Naive thymus-derived CD4-positive, alpha-beta T cell (primary cell): ENCODE measurements around the gene DHRS4. TPM values are rescaled to one million over a fixed set of nuclear protein-coding genes. Genes with fewer than 3 reads are reported as not detected.
"Not testable (repeated sequence)": the region's sequence is repeated elsewhere in the genome, so short reads cannot be mapped to it uniquely, and the experiment has no call there.

Source experiments
- ATAC-seq: fragments of 150-1000 bp; cut with Tn5 transposase; 2 replicates; pipeline ENCODE4 v1.10.0; 2021; ENCODE audit warnings: mild to moderate bottlenecking, moderate library complexity
- CTCF ChIA-PET: fragments of 350-600 bp; sonication (Branson Sonifier 250); formaldehyde crosslinking; loops from one replicate; lab custom pipeline; 2021; ENCODE audit warnings: antibody characterized with exemption; lab: Charles Lee
- POLR2A ChIA-PET: fragments of 350-600 bp; sonication (Branson Sonifier 250); formaldehyde crosslinking; loops from one replicate; lab custom pipeline; 2021; ENCODE audit warnings: antibody characterized with exemption, inconsistent platforms; lab: Charles Lee
- DNase-seq, 9 donors: peaks; one replicate each; pipeline versions ENCODE4 v3.0.0 to v3.0.0-alpha.2; 2020 to 2022; ENCODE audit warnings: mixed read lengths in 1 of 9
- H3K27ac ChIP-seq: one replicate; pipeline ENCODE4 v1.7.0; 2013; ENCODE audit warnings: mild to moderate bottlenecking, low read depth, low read length, moderate library complexity
- H3K27me3 ChIP-seq, 2 donors: one replicate each; pipeline ENCODE4 v1.7.0; 2013; ENCODE audit warnings: low read length in 2 of 2, mild to moderate bottlenecking in 2 of 2, moderate library complexity in 2 of 2; ENCODE audit not compliant: control insufficient read depth in 2 of 2, insufficient read depth in 2 of 2
- H3K36me3 ChIP-seq, 3 experiments: 1 replicate in 2 of 3; 2 replicates in 1 of 3; pipeline ENCODE4 v1.7.0; 2013; ENCODE audit warnings: low read length in 3 of 3, mild to moderate bottlenecking in 3 of 3, moderate library complexity in 1 of 3; ENCODE audit not compliant: insufficient read depth in 3 of 3, control insufficient read depth in 2 of 3
- H3K4me1 ChIP-seq, 2 donors: one replicate each; pipeline ENCODE4 v1.7.0; 2013; ENCODE audit warnings: low read length in 2 of 2, mild to moderate bottlenecking in 2 of 2, moderate library complexity in 1 of 2; ENCODE audit not compliant: control insufficient read depth in 2 of 2, insufficient read depth in 2 of 2
- H3K4me3 ChIP-seq: 2 replicates; pipeline ENCODE4 v1.7.0; 2013; ENCODE audit warnings: mild to moderate bottlenecking, low read length
- H3K9me3 ChIP-seq, 3 experiments: 1 replicate in 2 of 3; 2 replicates in 1 of 3; pipeline ENCODE4 v1.7.0; 2013; ENCODE audit warnings: low read length in 3 of 3; ENCODE audit not compliant: control insufficient read depth in 2 of 3
- H3K27ac Mint-ChIP-seq, 9 donors: one replicate each; pipeline ENCODE4 v1.8.0; 2020 to 2022; ENCODE audit warnings: mixed read lengths in 9 of 9, mild to moderate bottlenecking in 8 of 9, moderate library complexity in 5 of 9, inconsistent platforms in 2 of 9
- H3K27me3 Mint-ChIP-seq, 5 donors: one replicate each; pipeline ENCODE4 v1.8.0; 2021 to 2022; ENCODE audit warnings: mixed read lengths in 5 of 5, mild to moderate bottlenecking in 1 of 5
- H3K36me3 Mint-ChIP-seq, 5 donors: one replicate each; pipeline ENCODE4 v1.8.0; 2020 to 2022; ENCODE audit warnings: mixed read lengths in 5 of 5, mild to moderate bottlenecking in 3 of 5, inconsistent platforms in 1 of 5
- H3K4me1 Mint-ChIP-seq, 7 donors: one replicate each; pipeline ENCODE4 v1.8.0; 2020 to 2022; ENCODE audit warnings: mixed read lengths in 7 of 7, mild to moderate bottlenecking in 3 of 7, inconsistent platforms in 1 of 7
- H3K4me3 Mint-ChIP-seq, 10 donors: one replicate each; pipeline ENCODE4 v1.8.0; 2020 to 2022; ENCODE audit warnings: mild to moderate bottlenecking in 10 of 10, mixed read lengths in 10 of 10, moderate library complexity in 6 of 10, inconsistent platforms in 2 of 10
- H3K9me3 Mint-ChIP-seq, 11 donors: one replicate each; pipeline ENCODE4 v1.8.0; 2020 to 2022; ENCODE audit warnings: mixed read lengths in 11 of 11, mild to moderate bottlenecking in 4 of 11, inconsistent platforms in 1 of 11, moderate library complexity in 1 of 11
- intact Hi-C, 2 donors: fragments of 100-400 bp; cut with micrococcal nuclease; formaldehyde crosslinking; loops; one replicate each; pipeline ENCODE4 v1.15.1; 2023
- polyA plus RNA-seq, 2 donors: library from polyadenylated mRNA; unstranded; fragments of 300-500 nt; fragmentation: Illumina TruSeq; gene quantifications; one replicate each; pipeline ENCODE4 v1.2.3, GENCODE V29; 2021
- total RNA-seq, 6 experiments: library from RNA in 5 of 6; stranded (reverse) in 5 of 6; gene quantifications; 1 replicate in 5 of 6; 2 replicates in 1 of 6; pipeline ENCODE4 v1.2.3 and lab custom pipeline; 2021 to 2026

The DHRS4 gene
- total and polyA plus RNA-seq, 7 experiments from 2014 or later: 7.8 to 31.8 (median 17.8) TPM

GRCh38 chr14:23954279-23954614, 677 bp downstream of the DHRS4 start:
- H3K9me3 ChIP-seq, DNase-seq, H3K27me3 ChIP-seq, H3K9me3 Mint-ChIP-seq, H3K36me3 ChIP-seq, H3K27me3 Mint-ChIP-seq: not testable (repeated sequence)
- Histone ChIP-seq H3K4me1 (peaks cover 8 to 17% of the 10 kb centered on the region in 2 donors), H3K27ac (peak overlapping the region; percentile 80), H3K4me3 (peak overlapping the region; percentile 77)
- ATAC-seq: peak; percentile 5
- Mint-ChIP-seq H3K27ac (peak overlapping the region; percentile 70 to 94 (median 89)), H3K4me1 (peaks cover 17 to 30% (median 27%) of the 10 kb centered on the region in 7 donors), H3K36me3 (peaks cover 0 to 30% (median 19%) of the 10 kb centered on the region in 5 donors), H3K4me3 (peak overlapping the region; percentile 94 to 100 (median 98))
- ChIA-PET POLR2A (interaction anchor here (1.2 kb wide), 1 partner anchor 54 kb away, joined by 3 read pairs; no protein-coding TSS in a partner anchor), CTCF (interaction anchor here (0.8 to 1.5 kb wide), 6 partner anchors 17 to 387 kb away, joined by 3 to 6 read pairs (median 3); partner anchors contain the start of gene AP1G2)
- intact Hi-C loops: loop anchor here (1.0 to 10.0 kb wide), 6 partner anchors 51 to 632 kb away; partner anchors contain the start of gene PABPN1 (in 1 of the 2)

- Mint-ChIP-seq H3K4me1 (peaks cover 17 to 30% (median 27%) of the 10 kb centered on the region in 7 donors), H3K36me3 (peaks cover 0 to 27% (median 17%) of the 10 kb centered on the region in 5 donors)
- not testable (repeated sequence) for H3K36me3 ChIP-seq, H3K27ac ChIP-seq, H3K4me3 Mint-ChIP-seq, ATAC-seq, H3K27me3 Mint-ChIP-seq, H3K27me3 ChIP-seq, H3K4me3 ChIP-seq, DNase-seq, H3K9me3 Mint-ChIP-seq, H3K9me3 ChIP-seq, H3K27ac Mint-ChIP-seq
- POLR2A ChIA-PET: interaction anchor here (1.2 kb wide), 1 partner anchor 53 kb away, joined by 3 read pairs; no protein-coding TSS in a partner anchor
- intact Hi-C loops: loop anchor here (1.0 to 10.0 kb wide), 6 partner anchors 50 to 633 kb away; partner anchors contain the start of gene PABPN1 (in 1 of the 2)
- CTCF ChIA-PET: interaction anchor here (0.8 to 1.5 kb wide), 5 partner anchors 18 to 388 kb away, joined by 3 to 6 read pairs (median 3); partner anchors contain the start of gene AP1G2
- peaks cover 8 to 17% of the 10 kb centered on the region in 2 donors for H3K4me1 ChIP-seq
Measured at GRCh38 chr14:23954965-23955364, 1.4 kb downstream of the DHRS4 start.

GRCh38 chr14:23955811-23956210, 2.2 kb downstream of the DHRS4 start:
- peaks cover 0 to 25% (median 13%) of the 10 kb centered on the region in 5 donors for H3K36me3 Mint-ChIP-seq
- CTCF ChIA-PET, H3K4me3 ChIP-seq, H3K36me3 ChIP-seq, DNase-seq, H3K9me3 ChIP-seq, ATAC-seq, H3K27me3 ChIP-seq, H3K27me3 Mint-ChIP-seq, H3K4me3 Mint-ChIP-seq, H3K27ac ChIP-seq, POLR2A ChIA-PET, H3K9me3 Mint-ChIP-seq, H3K27ac Mint-ChIP-seq: not testable (repeated sequence)
- H3K4me1 Mint-ChIP-seq: peaks cover 18 to 30% (median 27%) of the 10 kb centered on the region in 7 donors
- H3K4me1 ChIP-seq: peaks cover 8 to 17% of the 10 kb centered on the region in 2 donors
- intact Hi-C loops: loop anchor here (2.0 to 10.0 kb wide), 2 partner anchors 49 to 323 kb away; no protein-coding TSS in a partner anchor

GRCh38 chr14:23957913-23958569, 4.5 kb downstream of the DHRS4 start:
- H3K9me3 Mint-ChIP-seq, H3K27ac Mint-ChIP-seq, H3K27me3 Mint-ChIP-seq, H3K4me1 ChIP-seq, H3K27me3 ChIP-seq, H3K4me3 ChIP-seq, H3K36me3 ChIP-seq, H3K9me3 ChIP-seq, ATAC-seq, CTCF ChIA-PET, DNase-seq, H3K27ac ChIP-seq, H3K4me3 Mint-ChIP-seq: not testable (repeated sequence)
- Mint-ChIP-seq H3K4me1 (peaks cover 8 to 12% (median 11%) of the 10 kb centered on the region in 7 donors), H3K36me3 (peaks cover 0 to 20% (median 8%) of the 10 kb centered on the region in 5 donors)
- intact Hi-C loops: loop anchor here in 1 of 2 donors (10.0 kb wide), 1 partner anchor 47 kb away; no protein-coding TSS in a partner anchor
- POLR2A ChIA-PET: interaction anchor here (0.6 kb wide), 1 partner anchor 326 kb away, joined by 6 read pairs; no protein-coding TSS in a partner anchor

- H3K4me3 ChIP-seq: not testable (repeated sequence)
Measured at GRCh38 chr14:23960899-23961298, 7.3 kb downstream of the DHRS4 start.

GRCh38 chr14:23961704-23962103, 8.1 kb downstream of the DHRS4 start:
- H3K27me3 Mint-ChIP-seq, ATAC-seq, intact Hi-C loops: not testable (repeated sequence)

More at GRCh38 chr14:23960899-23961298, 7.3 kb downstream of the DHRS4 start:
- POLR2A ChIA-PET, H3K36me3 ChIP-seq, H3K4me1 Mint-ChIP-seq, H3K4me3 Mint-ChIP-seq, H3K9me3 Mint-ChIP-seq, H3K4me1 ChIP-seq, intact Hi-C loops, H3K27me3 Mint-ChIP-seq, ATAC-seq, DNase-seq, H3K27ac ChIP-seq, H3K9me3 ChIP-seq, CTCF ChIA-PET, H3K27me3 ChIP-seq: not testable (repeated sequence)
- peaks cover 0 to 17% (median 6%) of the 10 kb centered on the region in 5 donors for H3K36me3 Mint-ChIP-seq
- H3K27ac Mint-ChIP-seq: peak overlapping the region in 1 of 9 donors; percentile 36

More at GRCh38 chr14:23961704-23962103, 8.1 kb downstream of the DHRS4 start:
- H3K27me3 ChIP-seq, H3K9me3 ChIP-seq, H3K4me1 ChIP-seq, H3K4me3 ChIP-seq, H3K27ac Mint-ChIP-seq, CTCF ChIA-PET, H3K27ac ChIP-seq, POLR2A ChIA-PET, H3K4me3 Mint-ChIP-seq, H3K4me1 Mint-ChIP-seq, H3K36me3 ChIP-seq, DNase-seq, H3K9me3 Mint-ChIP-seq: not testable (repeated sequence)
- peaks cover 0 to 11% (median 4%) of the 10 kb centered on the region in 5 donors for H3K36me3 Mint-ChIP-seq
